ENCODE measurements around the gene FAM117A.

GRCh38 chr17:49779156-49779738, 15.3 kb upstream of the FAM117A start:
- TF ChIP-seq CTCF (IDR thresholded peaks at IDR 0.05; ENCODE audit: low read depth, low read length) (no peak), POLR2A (IDR thresholded peaks at IDR 0.05; ENCODE audit: extremely low read depth, insufficient read length) (no peak)
